Astrocyte (in vitro differentiated cells and primary cell): ENCODE measurements around the gene ARMC12. TPM values are rescaled to one million over a fixed set of nuclear protein-coding genes. Genes with fewer than 3 reads are reported as not detected.

Experiments used
- DNase-seq: peaks from one replicate; pipeline ENCODE4 v3.0.0-alpha.2; 2010; ENCODE audit warnings: low read depth
- FAIRE-seq: peaks from 2 replicates; lab custom pipeline; 2011; peaks lifted over from hg19 to GRCh38; lab: Jason Lieb, UNC
- H2AFZ ChIP-seq: 2 replicates; pipeline ENCODE4 v1.6.0; 2012; ENCODE audit warnings: low read depth, low read length, inconsistent platforms
- H3K27ac ChIP-seq: 2 replicates; pipeline ENCODE4 v1.5.1; 2011; ENCODE audit warnings: low read depth, low read length, inconsistent platforms
- H3K27me3 ChIP-seq: 2 replicates; pipeline ENCODE4 v1.6.0; 2011; ENCODE audit warnings: low read length, inconsistent platforms; ENCODE audit not compliant: insufficient read depth
- H3K36me3 ChIP-seq: 2 replicates; pipeline ENCODE4 v1.5.1; 2011; ENCODE audit warnings: low read length, inconsistent platforms; ENCODE audit not compliant: insufficient read depth
- H3K4me1 ChIP-seq: 2 replicates; pipeline ENCODE4 v1.5.1; 2011; ENCODE audit warnings: low read length, inconsistent platforms; ENCODE audit not compliant: insufficient read depth
- H3K4me2 ChIP-seq: 2 replicates; pipeline ENCODE4 v1.6.0; 2012; ENCODE audit warnings: low read length, inconsistent platforms
- H3K4me3 ChIP-seq: 2 replicates; pipeline ENCODE4 v1.5.1; 2011; ENCODE audit warnings: low read depth, mild to moderate bottlenecking, low read length, inconsistent platforms; ENCODE audit not compliant: insufficient read depth
- H3K79me2 ChIP-seq: 2 replicates; pipeline ENCODE4 v1.6.0; 2012; ENCODE audit warnings: mild to moderate bottlenecking, low read length, inconsistent platforms; ENCODE audit not compliant: insufficient read depth
- H3K9ac ChIP-seq: 2 replicates; pipeline ENCODE4 v1.6.0; 2012; ENCODE audit warnings: mild to moderate bottlenecking, low read length, inconsistent platforms
- H3K9me3 ChIP-seq: 2 replicates; pipeline ENCODE4 v1.5.1; 2012; ENCODE audit warnings: low read depth, mild to moderate bottlenecking, low read length, inconsistent platforms; ENCODE audit not compliant: insufficient read depth
- H4K20me1 ChIP-seq: 2 replicates; pipeline ENCODE4 v1.6.0; 2012; ENCODE audit warnings: low read length, inconsistent platforms; ENCODE audit not compliant: insufficient read depth
- H3K27ac Mint-ChIP-seq: one replicate; pipeline ENCODE4 v1.8.0; 2021; ENCODE audit warnings: mild to moderate bottlenecking, mixed read lengths; ENCODE audit not compliant: unreplicated experiment
- H3K27me3 Mint-ChIP-seq: one replicate; pipeline ENCODE4 v1.8.0; 2021; ENCODE audit warnings: low read depth, mixed read lengths; ENCODE audit not compliant: unreplicated experiment
- H3K36me3 Mint-ChIP-seq: one replicate; pipeline ENCODE4 v1.8.0; 2021; ENCODE audit warnings: low read depth, mixed read lengths; ENCODE audit not compliant: unreplicated experiment
- H3K4me1 Mint-ChIP-seq: one replicate; pipeline ENCODE4 v1.8.0; 2021; ENCODE audit warnings: low read depth, mixed read lengths; ENCODE audit not compliant: unreplicated experiment
- H3K4me3 Mint-ChIP-seq: one replicate; pipeline ENCODE4 v1.8.0; 2021; ENCODE audit warnings: mild to moderate bottlenecking, moderate library complexity, mixed read lengths; ENCODE audit not compliant: unreplicated experiment
- H3K9me3 Mint-ChIP-seq: one replicate; pipeline ENCODE4 v1.8.0; 2021; ENCODE audit warnings: mild to moderate bottlenecking, mixed read lengths; ENCODE audit not compliant: unreplicated experiment
- CTCF ChIP-seq: IDR thresholded peaks from 2 replicates; pipeline ENCODE4 v1.5.1; 2011; ENCODE audit warnings: low read depth, mild to moderate bottlenecking, inconsistent platforms, low read length, moderate library complexity; ENCODE audit not compliant: insufficient read depth
- EZH2 ChIP-seq: IDR thresholded peaks from 2 replicates; pipeline ENCODE4 v1.6.1; 2012; ENCODE audit warnings: mild to moderate bottlenecking, low read length, inconsistent platforms; ENCODE audit not compliant: insufficient read depth
- total RNA-seq: library from RNA; stranded (reverse); gene quantifications from 2 replicates; pipeline ENCODE4 v1.2.1, GENCODE V29; 2021

The ARMC12 gene
- total RNA-seq, 1 donor from 2014 or later: 0.25 TPM

- H3K27ac Mint-ChIP-seq: no peak overlapping the region
These were observed 28.9 kb downstream of the ARMC12 start for GRCh38 chr6:35765739-35766138.

GRCh38 chr6:35769211-35769610, 32.4 kb downstream of the ARMC12 start:
- H3K36me3 ChIP-seq: no peaks in the 10 kb centered on the region
- no peak for FAIRE-seq
- H3K4me1 ChIP-seq: no peaks in the 10 kb centered on the region
- no peaks in the 10 kb centered on the region for H3K9me3 ChIP-seq
- H3K79me2 ChIP-seq: no peaks in the 10 kb centered on the region
- no peak overlapping the region for H3K27ac ChIP-seq
- Mint-ChIP-seq H3K4me3 (no peak overlapping the region), H3K36me3 (no peaks in the 10 kb centered on the region), H3K27me3 (peaks cover 32% of the 10 kb centered on the region), H3K27ac (no peak overlapping the region), H3K4me1 (no peaks in the 10 kb centered on the region), H3K9me3 (peaks cover 1% of the 10 kb centered on the region)
- no peak overlapping the region for H3K9ac ChIP-seq
- H2AFZ ChIP-seq: no peak overlapping the region
- TF ChIP-seq EZH2: no peak
- no peak for TF ChIP-seq CTCF
- H3K4me3 ChIP-seq: no peak overlapping the region
- no peak overlapping the region for H3K4me2 ChIP-seq
- H3K27me3 ChIP-seq: peaks cover 14% of the 10 kb centered on the region
- no peaks in the 10 kb centered on the region for H4K20me1 ChIP-seq
- DNase-seq: no peak

More at GRCh38 chr6:35765739-35766138, 28.9 kb downstream of the ARMC12 start:
- Mint-ChIP-seq H3K27me3 (peaks cover 36% of the 10 kb centered on the region), H3K4me3 (no peak overlapping the region), H3K36me3 (no peaks in the 10 kb centered on the region), H3K9me3 (no peaks in the 10 kb centered on the region), H3K4me1 (no peaks in the 10 kb centered on the region)
- Histone ChIP-seq H3K4me1 (no peaks in the 10 kb centered on the region), H4K20me1 (no peaks in the 10 kb centered on the region), H3K4me2 (no peak overlapping the region), H3K4me3 (no peak overlapping the region), H3K9me3 (no peaks in the 10 kb centered on the region), H3K36me3 (no peaks in the 10 kb centered on the region), H3K27ac (no peak overlapping the region), H3K27me3 (peaks cover 31% of the 10 kb centered on the region), H3K79me2 (no peaks in the 10 kb centered on the region), H3K9ac (no peak overlapping the region), H2AFZ (no peak overlapping the region)
- FAIRE-seq: no peak
- DNase-seq: no peak
- no peak for TF ChIP-seq CTCF

GRCh38 chr6:35771343-35771627, 34.5 kb downstream of the ARMC12 start:
- Histone ChIP-seq H4K20me1 (no peaks in the 10 kb centered on the region), H3K27me3 (peaks cover 13% of the 10 kb centered on the region), H3K9me3 (no peaks in the 10 kb centered on the region), H3K27ac (no peak overlapping the region), H3K4me1 (no peaks in the 10 kb centered on the region), H3K4me3 (no peak overlapping the region), H2AFZ (no peak overlapping the region), H3K79me2 (no peaks in the 10 kb centered on the region), H3K36me3 (no peaks in the 10 kb centered on the region), H3K9ac (no peak overlapping the region), H3K4me2 (no peak overlapping the region)
- Mint-ChIP-seq H3K36me3 (no peaks in the 10 kb centered on the region), H3K9me3 (peaks cover 1% of the 10 kb centered on the region), H3K27ac (no peak overlapping the region), H3K4me3 (no peak overlapping the region), H3K27me3 (peaks cover 26% of the 10 kb centered on the region), H3K4me1 (no peaks in the 10 kb centered on the region)
- no peak for DNase-seq
- TF ChIP-seq CTCF (no peak), EZH2 (no peak)
- no peak for FAIRE-seq
